GM21381 (cell line): Measurements from ENCODE around the gene SPDYE5.
"Not testable (repeated sequence)": the region's sequence is repeated elsewhere in the genome, so short reads cannot be mapped to it uniquely, and the experiment has no call there.

ENCODE experiments used
- ATAC-seq: cut with Tn5 transposase; IDR thresholded peaks from one replicate; pipeline ENCODE4 v1.9.1; 2021; ENCODE audit warnings: mild to moderate bottlenecking, moderate library complexity; ENCODE audit not compliant: unreplicated experiment

The SPDYE5 gene, protein sequence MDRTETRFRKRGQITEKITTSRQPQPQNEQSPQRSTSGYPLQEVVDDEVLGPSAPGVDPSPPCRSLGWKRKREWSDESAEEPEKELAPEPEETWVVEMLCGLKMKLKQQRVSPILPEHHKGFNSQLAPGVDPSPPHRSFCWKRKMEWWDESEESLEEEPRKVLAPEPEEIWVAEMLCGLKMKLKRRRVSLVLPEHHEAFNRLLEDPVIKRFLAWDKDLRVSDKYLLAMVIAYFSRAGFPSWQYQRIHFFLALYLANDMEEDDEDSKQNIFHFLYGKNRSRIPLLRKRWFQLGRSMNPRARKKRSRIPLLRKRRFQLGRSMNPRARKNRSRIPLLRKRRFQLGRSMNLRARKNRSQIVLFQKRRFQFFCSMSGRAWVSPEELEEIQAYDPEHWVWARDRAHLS

DNA sequence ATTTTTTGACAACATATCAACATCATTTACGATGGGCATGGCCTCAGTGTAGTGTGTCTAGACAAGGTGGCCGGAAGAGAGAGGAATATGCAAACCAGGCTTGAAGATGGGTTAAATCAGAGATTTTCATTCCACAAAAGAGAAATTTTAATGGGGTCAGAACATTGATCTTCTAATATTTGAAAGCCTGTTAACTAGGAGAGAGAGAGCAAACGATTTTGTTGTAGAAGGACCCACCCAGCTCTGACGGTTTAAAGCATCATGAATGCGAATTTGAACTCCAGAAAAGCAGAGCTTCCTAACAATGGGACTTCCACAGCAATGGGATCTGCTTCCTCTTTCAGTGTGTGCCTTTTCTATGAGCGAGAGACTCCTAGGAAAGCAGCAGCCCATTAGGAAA lies at the start of gene SPDYE5:
Gene SPDYE5, plus strand, starts transcription at position 301 of the 400 bp plus-strand sequence. CDS start 1,728 bp downstream, outside the sequence.
- not testable (repeated sequence) for ATAC-seq

DNA sequence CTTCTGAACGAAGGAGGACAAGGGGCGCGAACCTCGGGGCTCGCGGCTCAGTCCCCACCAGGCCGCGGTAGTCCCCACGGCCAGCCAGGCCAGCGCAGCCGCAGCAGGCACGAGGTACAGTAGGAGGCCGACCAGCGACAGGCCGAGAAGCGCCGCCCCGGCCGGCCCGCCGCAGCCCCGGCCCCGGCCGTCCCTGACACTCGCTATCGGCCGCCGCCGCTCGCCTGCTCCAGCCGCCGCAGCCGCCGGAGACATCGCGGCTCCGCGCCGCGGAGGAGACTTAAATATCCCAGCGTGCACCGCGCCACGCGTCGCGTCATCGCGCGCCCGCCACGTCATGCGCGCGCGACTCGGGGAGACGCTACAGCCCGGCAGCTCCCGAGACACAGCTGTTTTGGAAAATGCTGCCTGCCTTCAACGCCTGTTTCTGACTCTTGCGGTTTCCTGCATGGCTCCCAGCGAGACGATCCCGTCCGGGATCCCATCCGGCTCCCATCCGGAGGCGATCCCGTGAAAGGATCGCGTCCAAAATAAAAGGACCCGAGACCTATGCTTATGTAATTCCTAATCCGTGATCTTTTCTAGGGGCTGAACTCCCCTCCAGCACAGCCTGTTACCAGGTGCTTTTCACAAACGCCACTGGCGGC lies 49.5 kb upstream of the SPDYE5 start:
- ATAC-seq = peak; percentile 71

DNA sequence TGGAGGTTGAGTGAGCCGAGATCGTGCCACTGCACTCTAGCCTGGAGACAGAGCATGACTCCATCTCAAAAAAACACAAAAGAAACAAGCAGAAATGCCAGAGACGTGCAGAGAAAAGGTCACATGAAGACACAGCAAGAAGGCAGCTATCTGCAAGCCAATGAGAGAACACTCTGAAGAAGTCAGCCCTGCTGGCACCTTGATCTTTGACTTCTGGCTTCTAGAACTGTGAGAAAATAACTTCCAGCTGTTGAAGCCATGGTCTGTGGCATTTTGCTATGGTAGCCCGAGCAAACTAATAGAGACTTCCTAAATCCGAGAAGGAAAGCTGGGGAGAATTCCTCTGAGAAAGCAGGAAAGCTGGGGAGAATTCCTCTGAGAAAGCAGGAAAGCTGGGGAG lies 42.2 kb upstream of the SPDYE5 start:
- not testable (repeated sequence) for ATAC-seq

DNA sequence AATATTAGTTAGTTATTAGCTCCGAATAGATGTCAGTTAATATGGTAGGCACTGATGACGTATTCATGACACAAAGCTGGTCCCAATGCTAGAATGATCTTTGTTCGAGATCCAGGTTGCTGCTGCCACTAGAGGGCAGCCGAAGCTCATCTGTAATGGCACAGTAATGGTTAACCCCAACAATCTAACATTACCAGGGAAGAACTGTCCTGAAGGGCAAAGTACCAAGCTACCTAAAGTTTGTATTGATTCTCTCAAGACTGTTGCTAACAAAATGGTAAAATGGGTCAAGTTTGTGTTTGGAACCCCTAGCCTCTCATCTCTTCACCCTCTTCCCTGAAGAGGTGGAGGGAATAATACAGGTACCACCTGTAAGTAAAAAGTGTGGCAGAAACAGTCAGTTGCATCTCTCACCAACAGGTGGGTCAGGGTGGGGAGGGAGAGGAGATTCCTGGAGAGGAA lies 39.6 kb upstream of the SPDYE5 start:
- peak; percentile 62 for ATAC-seq

DNA sequence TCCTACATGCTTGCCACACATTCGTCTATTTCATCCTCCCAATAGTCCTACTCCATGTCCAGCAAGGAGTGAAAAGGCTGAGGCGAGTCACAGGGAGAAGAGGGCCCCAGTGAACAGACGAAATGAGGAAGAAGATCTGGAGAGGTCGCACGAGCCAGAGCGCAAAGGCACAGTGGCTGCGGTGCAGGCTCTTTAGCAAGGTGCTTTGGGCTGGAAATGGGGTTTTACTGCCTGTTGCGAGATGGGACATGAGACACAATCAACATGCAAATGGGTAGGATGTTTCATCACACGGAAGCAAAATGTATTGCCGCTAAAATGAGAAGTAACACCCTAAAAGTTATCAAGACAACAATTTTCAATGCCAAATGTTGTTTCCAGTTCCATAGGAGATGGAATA lies 35.7 kb upstream of the SPDYE5 start:
- ATAC-seq = not testable (repeated sequence)

DNA sequence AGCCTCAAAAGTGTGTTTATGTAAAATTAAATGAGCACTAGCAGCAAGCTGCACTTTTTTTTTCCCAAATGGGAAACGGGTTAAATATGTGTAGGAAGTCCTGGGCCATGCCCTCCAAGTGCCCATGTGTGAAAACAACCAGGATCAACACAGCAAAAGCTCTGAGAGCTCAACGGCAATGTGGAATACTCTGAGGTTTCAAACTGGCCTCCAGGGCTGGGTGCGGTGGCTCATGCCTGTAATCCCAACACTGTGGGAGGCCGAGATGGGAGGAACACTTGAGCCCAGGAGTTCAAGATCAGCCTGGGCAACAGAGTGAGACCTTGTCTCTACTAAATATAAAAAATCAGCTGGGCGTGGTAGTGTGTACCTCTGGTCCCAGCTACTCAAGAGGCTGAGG lies 34.1 kb upstream of the SPDYE5 start:
- not testable (repeated sequence) for ATAC-seq

DNA sequence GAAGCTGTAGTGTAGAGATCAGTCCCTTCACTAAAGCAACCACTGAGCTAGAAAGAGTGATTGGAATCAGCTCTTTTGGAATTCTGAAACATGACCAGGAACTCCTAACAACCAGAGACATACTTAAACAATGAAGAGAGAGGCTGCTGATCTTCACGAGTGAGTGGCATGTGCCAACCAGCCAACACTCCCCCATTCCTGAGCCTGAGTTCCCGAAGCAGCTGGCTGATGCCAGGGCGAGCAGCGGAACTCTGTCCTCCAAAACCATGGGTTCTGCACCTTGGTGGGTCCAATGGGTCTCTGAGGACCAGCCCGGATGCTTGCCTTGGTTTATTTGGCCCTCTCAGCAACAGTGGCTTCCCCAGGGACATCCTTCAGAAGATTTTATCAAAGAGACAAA lies 31.6 kb upstream of the SPDYE5 start:
- not testable (repeated sequence) for ATAC-seq

DNA sequence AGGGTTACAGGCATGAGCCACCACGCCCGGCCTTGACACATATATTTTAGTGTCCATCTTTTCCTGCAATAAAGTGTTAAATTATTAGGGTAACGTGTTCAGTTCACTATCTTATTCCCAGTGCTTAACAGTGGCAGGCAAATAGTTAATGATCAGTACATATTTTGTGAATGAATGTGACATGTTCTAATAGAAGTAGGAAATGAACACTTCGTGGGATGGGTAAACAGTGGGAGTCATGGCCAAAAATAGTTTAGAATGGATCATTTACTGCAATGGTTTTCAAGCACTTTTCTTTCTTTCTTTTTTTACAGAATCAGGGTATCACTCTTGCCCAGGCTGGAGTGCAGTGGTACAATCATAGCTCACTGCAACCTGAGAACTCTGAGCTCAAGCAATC lies 22.0 kb upstream of the SPDYE5 start:
- ATAC-seq = not testable (repeated sequence)

DNA sequence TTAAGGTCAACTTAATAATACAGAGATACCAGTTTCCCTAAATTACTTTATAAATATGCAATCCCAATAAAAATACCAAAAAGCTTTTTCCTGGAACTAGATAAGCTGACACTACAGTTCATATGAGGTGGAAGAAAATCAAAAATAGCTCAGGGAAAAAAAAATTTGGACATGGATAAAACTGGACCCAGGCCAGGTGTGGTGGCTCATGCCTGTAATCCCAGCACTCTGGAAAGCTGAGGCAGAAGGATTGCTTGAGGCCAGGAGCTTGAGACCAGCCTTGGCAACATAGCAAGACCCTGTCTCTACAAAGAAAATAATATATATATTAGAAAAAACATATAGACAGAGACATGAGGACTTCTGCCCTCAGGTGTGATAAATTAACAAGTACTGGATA lies 14.7 kb upstream of the SPDYE5 start:
- not testable (repeated sequence) for ATAC-seq

DNA sequence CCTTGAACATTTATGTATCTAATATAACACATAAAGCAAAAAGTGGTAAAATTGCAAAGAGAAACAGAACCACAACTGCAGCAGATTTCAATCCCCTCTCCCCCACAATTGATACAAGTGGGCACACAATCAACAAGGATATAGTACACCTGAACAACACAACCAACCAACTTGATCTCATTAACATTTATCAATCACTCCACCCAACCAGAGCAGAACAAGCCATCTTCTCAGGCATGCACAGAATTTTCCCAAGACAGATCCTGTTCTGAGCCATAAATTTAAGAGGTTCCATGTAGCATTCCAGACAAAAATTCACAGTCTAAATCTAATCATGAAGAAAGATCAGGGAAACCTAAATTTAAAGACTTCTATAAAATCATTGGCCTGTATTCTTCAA lies 11.8 kb upstream of the SPDYE5 start:
- not testable (repeated sequence) for ATAC-seq

DNA sequence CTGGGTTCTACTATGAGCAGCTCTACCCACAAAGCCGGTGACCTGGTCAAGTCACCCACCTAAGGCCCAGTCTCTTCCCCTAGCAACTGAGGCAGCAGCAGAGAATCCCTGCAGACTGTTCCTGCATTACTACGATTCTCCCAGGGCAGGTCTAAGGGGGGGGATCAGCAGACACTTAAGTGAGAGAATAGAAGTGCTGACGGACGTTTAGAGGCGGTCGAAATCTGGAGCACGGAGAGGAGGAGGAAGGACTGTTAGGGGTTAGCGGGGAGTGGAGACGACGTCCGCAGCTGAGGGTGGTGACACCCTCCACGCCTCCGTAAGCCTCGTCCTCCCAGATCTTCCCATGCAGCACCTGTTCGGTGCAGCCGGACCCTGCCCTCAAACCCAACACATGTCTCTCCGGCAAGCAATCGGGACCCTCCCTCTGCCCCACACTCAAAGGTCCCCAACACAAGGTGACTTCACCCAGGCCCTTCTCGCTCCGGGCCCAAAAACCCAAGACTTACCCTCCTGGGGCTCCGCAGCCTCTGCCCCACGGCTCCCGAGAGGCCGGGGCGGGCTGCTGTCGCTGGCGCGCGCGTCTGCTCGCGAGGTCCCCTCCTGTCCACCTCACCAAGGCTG lies 6.7 kb upstream of the SPDYE5 start:
- not testable (repeated sequence) for ATAC-seq

DNA sequence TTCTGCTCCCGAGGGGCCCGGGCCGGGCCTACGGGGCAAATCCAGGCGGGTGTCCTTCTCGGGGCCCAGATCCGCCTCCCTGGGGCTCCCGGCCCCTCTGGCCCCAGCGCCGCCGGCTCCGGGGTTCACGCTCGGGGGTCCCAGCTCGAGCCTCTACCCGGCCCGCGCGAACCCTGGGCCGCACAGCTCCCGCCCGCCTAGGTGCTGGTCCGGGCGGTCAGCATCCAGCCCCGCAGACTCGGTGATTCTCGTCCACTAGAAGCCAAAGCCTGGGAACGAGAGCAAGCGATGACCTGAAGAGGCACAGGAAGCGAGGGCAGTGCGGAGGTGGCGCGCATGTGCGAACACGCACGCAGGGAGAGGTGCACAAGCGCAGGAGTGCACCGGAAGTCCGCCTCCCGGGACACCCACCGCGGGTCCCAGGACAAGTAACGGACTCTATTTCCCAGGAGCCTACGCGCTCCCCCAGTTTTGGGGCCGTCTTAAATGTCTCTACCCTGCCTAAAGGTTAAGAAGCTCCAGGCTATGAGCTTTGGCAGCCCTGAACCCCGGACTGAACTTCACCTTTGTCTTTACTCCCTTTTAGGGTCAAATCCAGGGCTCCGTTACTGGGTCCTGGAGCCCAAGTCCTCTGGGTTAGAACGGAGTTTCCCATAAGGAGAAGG lies 6.0 kb upstream of the SPDYE5 start, which contains the start of gene POM121C:
Gene POM121C, minus strand, starts transcription at position 321 of the 665 bp plus-strand sequence. CDS start 44,803 bp downstream, outside the sequence.
- peak; percentile 99 for ATAC-seq

DNA sequence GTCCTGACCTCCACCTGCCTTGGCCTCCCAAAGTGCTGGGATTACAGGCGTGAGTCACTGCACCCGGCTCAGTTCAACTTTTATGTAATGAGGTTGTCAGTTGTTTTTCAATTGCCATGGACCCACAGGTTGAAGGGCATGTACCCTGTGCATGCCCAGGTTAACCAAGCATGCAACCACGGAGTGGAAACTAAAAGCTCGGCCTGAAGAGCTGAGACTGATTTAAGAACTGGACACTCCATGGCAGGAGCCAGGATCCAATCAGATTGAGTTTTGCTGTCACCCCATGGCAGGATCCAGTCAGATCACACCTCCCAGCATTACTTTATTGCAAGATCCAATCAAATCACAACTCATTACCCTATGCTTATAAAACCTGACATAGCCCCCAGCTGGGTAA lies 16.9 kb downstream of the SPDYE5 start:
- ATAC-seq = not testable (repeated sequence)

DNA sequence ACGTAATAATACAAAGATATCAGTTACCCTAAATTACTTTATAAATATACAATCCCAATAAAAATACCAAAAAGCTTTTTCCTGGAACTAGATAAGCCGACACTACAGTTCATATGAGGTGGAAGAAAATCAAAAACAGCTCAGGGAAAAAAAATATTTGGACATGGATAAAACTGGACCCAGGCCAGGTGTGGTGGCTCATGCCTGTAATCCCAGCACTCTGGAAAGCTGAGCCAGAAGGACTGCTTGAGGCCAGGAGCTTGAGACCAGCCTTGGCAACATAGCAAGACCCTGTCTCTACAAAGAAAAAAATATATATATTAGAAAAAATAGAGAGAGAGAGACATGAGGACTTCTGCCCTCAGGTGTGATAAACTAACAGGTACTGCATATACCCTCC lies 26.7 kb downstream of the SPDYE5 start:
- ATAC-seq = not testable (repeated sequence)

DNA sequence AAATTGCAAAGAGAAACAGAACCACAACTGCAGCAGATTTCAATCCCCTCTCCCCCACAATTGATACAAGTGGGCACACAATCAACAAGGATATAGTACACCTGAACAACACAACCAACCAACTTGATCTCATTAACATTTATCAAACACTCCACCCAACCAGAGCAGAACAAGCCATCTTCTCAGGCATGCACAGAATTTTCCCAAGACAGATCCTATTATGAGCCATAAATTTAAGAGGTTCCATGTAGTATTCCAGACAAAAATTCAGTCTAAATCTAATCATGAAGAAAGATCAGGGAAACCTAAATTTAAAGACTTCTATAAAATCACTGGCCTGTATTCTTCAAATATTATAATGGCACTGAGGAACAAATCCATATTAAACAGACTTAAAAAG lies 29.6 kb downstream of the SPDYE5 start:
- ATAC-seq = not testable (repeated sequence)

DNA sequence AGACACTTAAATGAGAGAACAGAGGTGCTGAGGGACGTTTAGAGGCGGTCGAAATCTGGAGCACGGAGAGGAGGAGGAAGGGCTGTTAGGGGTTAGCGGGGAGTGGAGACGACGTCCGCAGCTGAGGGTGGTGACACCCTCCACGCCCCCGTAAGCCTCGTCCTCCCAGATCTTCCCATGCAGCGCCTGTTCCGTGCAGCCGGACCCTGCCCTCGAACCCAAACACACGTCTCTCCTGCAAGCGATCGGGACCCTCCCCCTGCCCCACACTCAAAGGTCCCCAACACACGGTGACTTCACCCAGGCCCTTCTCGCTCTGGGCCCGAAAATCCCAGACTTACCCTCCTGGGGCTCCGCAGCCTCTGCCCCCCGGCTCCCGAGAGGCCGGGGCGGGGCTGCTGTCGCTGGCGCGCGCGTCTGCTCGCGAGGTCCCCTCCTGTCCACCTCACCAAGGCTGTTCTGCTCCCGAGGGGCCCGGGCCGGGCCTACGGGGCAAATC lies 35.2 kb downstream of the SPDYE5 start:
- ATAC-seq = not testable (repeated sequence)

DNA sequence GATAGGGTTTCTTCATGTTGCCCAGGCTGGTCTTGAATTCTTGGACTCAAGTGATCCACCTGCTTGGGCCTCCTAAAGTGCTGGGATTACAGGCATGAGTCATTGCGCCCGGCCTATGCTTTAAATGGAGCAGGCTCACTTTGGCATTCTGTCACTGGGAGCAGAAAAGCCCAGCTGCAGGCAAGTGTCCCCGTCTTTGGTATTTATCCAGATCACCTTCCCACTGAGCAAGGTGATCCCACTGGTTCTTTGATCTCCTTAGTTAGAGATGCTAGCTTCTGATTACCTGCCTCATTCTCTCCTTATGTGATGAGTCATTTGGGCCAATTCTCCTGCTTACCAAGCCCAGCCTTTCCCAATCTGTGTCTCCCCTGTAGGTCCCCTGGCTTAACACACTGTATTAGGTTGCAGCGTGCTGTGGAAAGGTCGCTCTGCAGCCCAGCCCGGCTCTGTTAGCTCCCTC lies 39.3 kb downstream of the SPDYE5 start:
- no peak for ATAC-seq

DNA sequence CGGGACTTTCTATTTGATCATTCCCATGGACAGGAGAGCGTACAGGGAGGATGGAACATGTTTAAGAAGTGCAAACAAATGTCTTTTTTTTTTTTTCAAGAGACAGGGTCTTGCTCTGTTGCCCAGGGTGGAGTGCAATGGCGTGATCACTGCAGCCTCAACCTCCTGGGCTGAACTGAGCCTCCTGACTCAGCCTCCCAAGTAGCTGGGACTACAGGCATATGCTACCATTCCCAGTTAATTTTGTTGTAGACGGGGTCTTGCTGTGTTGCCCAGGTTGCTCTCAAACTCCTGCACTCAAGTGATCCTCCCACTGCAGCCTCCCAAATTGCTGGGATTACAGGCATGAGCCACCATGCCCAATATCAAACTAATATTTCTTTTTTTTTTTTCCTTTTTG lies 40.5 kb downstream of the SPDYE5 start:
- ATAC-seq = no peak

DNA sequence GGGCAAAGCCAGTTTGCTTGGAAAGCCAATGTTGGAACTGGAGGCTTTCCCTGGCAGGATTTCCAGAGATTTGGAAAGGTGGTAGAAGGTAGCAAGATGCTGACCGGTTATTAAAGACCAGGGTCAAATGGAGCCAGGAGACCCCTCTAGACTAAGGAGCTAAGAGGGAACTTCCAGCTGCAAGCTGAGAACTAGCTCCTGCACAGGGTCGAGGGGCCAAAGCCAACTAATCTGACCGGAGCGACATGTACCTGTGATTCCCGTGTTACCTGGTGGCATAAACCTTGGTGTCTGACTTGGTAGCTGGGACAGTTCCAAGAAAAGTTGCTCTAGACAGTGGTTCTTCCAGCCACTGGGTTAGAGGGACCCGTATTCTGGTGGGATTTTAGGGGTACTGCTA lies 41.8 kb downstream of the SPDYE5 start:
- ATAC-seq = no peak

DNA sequence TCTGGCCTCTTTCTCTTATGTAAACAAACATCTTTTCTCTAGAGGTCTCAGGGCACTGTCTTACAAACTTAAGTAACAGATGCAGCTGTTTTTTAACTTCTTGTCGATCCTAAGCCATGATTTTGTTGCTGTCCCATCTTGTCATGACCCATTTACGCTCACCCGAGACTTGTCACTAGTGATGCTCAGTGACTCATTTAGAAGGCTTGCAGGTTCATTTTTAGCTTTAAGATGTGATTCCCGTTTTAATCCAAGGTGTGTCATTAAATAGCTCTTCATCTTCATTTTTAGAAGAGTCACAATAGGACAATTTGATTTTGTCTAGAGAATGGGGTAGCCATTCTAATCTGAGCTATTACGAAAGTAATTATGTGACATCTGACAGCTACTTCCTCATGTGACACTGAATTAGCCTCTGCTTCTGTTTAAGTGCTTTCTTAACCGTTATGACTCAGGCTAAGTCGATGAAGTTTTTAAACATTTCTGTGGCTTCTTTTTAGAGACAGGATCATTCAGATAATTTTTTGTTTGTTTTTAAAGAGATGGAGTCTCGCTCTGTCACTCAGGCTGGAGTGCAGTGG lies 42.7 kb downstream of the SPDYE5 start:
- ATAC-seq = no peak
